Kidney epithelial cell (primary cell): ENCODE results near the gene MCRIP2. TPM values are rescaled to one million over a fixed set of nuclear protein-coding genes. Genes with fewer than 3 reads are reported as not detected.

ENCODE experiments used
- DNase-seq: peaks from one replicate; pipeline ENCODE4 v3.0.0-alpha.2; 2010; ENCODE audit warnings: low read depth
- H3K27me3 ChIP-seq: 2 replicates; pipeline ENCODE4 v1.6.0; 2011; ENCODE audit warnings: low read length; ENCODE audit not compliant: control insufficient read depth, insufficient read depth
- H3K36me3 ChIP-seq: 2 replicates; pipeline ENCODE4 v1.5.1; 2011; ENCODE audit warnings: low read length; ENCODE audit not compliant: control insufficient read depth, insufficient read depth
- H3K4me3 ChIP-seq: 2 replicates; pipeline ENCODE4 v1.5.1; 2011; ENCODE audit warnings: low read depth, mild to moderate bottlenecking, control low read depth, low read length
- total RNA-seq: library from RNA; depleted of rRNA; stranded (reverse); fragments of >200 nt; gene quantifications from 2 replicates; pipeline ENCODE4 v1.2.3, GENCODE V29; 2015
- TF ChIP-seq, protein P1 (sequence below): IDR thresholded peaks from 2 replicates; pipeline ENCODE4 v1.5.1; 2011; ENCODE audit warnings: mild to moderate bottlenecking, moderate library complexity, low read length, control low read depth, inconsistent platforms; ENCODE audit not compliant: insufficient read depth, poor library complexity, severe bottlenecking

MCRIP2 gene
- total RNA-seq, 1 donor from 2014 or later, result 59.8 TPM

GRCh38 chr16:672371-672770 is 30.7 kb downstream of the MCRIP2 start:
- no peak for DNase-seq
- no peaks in the 10 kb centered on the region for H3K36me3 ChIP-seq
- peaks cover 15% of the 10 kb centered on the region for H3K27me3 ChIP-seq
- TF ChIP-seq, protein P1, sequence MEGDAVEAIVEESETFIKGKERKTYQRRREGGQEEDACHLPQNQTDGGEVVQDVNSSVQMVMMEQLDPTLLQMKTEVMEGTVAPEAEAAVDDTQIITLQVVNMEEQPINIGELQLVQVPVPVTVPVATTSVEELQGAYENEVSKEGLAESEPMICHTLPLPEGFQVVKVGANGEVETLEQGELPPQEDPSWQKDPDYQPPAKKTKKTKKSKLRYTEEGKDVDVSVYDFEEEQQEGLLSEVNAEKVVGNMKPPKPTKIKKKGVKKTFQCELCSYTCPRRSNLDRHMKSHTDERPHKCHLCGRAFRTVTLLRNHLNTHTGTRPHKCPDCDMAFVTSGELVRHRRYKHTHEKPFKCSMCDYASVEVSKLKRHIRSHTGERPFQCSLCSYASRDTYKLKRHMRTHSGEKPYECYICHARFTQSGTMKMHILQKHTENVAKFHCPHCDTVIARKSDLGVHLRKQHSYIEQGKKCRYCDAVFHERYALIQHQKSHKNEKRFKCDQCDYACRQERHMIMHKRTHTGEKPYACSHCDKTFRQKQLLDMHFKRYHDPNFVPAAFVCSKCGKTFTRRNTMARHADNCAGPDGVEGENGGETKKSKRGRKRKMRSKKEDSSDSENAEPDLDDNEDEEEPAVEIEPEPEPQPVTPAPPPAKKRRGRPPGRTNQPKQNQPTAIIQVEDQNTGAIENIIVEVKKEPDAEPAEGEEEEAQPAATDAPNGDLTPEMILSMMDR, result no peak
- H3K4me3 ChIP-seq, result no peak overlapping the region

GRCh38 chr16:672851-673250 is 31.2 kb downstream of the MCRIP2 start:
- no peak overlapping the region for H3K4me3 ChIP-seq
- H3K36me3 ChIP-seq, result no peaks in the 10 kb centered on the region
- peaks cover 20% of the 10 kb centered on the region for H3K27me3 ChIP-seq
- DNase-seq, result no peak
- TF ChIP-seq, protein P1, result no peak

GRCh38 chr16:673399-673991 is 31.9 kb downstream of the MCRIP2 start:
- Histone ChIP-seq H3K4me3 (no peak overlapping the region), H3K36me3 (no peaks in the 10 kb centered on the region), H3K27me3 (peaks cover 21% of the 10 kb centered on the region)
- TF ChIP-seq, protein P1, result no peak
- DNase-seq, result no peak

- DNase-seq, result no peak
- TF ChIP-seq, protein P1, result no peak
- no peaks in the 10 kb centered on the region for H3K36me3 ChIP-seq
- H3K4me3 ChIP-seq, result no peak overlapping the region
- peaks cover 21% of the 10 kb centered on the region for H3K27me3 ChIP-seq
Measured at GRCh38 chr16:674214-674881, 32.7 kb downstream of the MCRIP2 start.

DNA sequence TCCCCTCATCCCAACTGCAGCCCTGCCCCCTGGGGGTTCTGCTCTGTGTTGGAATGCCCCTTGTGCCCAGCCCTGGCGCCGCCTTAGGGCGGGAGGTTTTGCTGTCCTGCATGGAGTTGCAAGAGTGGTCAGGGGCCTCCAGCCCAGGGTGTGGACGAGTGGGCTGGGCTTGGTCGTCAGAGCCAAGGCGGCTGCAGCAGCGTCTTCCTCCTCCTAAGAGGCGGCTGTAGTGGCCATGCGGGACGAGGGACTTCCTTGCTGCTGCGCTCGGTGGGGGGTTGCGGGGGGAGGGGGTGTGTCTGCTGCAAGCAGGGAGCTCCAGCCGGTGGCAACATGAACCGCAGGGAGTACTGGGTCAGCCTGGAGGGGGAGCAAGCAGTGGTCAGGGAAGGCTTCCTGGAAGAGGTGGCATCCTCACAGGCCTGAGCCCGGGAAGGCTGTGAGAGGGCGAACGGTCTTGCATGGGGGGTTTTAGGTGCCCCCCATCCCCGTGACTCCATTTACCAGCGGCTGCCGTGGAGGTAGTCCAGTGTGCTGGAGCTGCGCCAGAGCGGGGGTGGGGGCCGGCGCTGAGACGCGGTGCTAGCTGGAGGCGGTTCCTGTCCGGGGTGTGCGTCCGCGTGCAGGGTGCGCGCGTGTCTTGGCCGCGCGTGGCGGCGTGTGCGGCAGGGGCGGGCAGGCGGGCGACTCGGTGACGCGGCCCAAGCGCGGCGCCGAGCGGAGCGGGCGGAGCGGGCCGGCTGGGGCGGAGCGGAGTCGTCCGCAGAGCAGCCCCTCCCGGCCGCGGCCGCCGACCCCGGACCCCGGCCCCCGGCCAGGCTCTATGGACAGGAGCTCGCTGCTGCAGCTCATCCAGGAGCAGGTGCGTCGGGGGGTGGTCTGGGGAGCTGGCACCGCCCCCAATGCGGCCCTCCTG is 33.6 kb downstream of the MCRIP2 start, which contains the start of gene RHBDL1:
RHBDL1 (plus strand) TSS at position 704 of the 916 bp plus-strand sequence; CDS start at position 824, 120 bp downstream.
- Histone ChIP-seq H3K4me3 (peak within 1 kb of the TSS; percentile 28), H3K27me3 (peaks cover 21% of the 10 kb centered on the region), H3K36me3 (no peaks in the 10 kb centered on the region)
- no peak for DNase-seq
- TF ChIP-seq, protein P1, result no peak
